ENCODE results near the gene HOXB8.

DNA sequence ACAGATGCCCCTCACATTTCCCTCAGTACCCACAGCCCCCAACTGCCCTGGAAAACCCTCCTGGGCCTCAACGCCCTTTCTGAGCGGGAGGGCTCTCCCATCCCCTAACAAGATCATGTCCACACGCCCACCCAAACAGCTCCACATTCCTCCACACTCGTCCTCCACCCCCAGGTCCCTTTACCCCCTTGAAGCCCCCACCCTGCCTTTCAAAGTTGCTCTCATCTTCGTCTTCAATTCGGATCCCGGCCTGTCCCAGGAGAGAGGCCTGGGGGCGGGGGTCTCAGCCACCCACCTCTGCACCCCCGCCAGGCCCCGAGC lies 51.3 kb downstream of the HOXB8 start:
- TF ChIP-seq, protein P1, sequence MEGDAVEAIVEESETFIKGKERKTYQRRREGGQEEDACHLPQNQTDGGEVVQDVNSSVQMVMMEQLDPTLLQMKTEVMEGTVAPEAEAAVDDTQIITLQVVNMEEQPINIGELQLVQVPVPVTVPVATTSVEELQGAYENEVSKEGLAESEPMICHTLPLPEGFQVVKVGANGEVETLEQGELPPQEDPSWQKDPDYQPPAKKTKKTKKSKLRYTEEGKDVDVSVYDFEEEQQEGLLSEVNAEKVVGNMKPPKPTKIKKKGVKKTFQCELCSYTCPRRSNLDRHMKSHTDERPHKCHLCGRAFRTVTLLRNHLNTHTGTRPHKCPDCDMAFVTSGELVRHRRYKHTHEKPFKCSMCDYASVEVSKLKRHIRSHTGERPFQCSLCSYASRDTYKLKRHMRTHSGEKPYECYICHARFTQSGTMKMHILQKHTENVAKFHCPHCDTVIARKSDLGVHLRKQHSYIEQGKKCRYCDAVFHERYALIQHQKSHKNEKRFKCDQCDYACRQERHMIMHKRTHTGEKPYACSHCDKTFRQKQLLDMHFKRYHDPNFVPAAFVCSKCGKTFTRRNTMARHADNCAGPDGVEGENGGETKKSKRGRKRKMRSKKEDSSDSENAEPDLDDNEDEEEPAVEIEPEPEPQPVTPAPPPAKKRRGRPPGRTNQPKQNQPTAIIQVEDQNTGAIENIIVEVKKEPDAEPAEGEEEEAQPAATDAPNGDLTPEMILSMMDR (IDR thresholded peaks at IDR 0.05): no peak
- no peak for TF ChIP-seq TCF7L2 (IDR thresholded peaks at IDR 0.05; ENCODE audit: low read depth, low read length)
